Caco-2 (cell line): ENCODE measurements around the gene PSRC1. TPM values are rescaled to one million over a fixed set of nuclear protein-coding genes. Genes with fewer than 3 reads are reported as not detected.

Experiments
- BruUV-seq: library from RNA; stranded (reverse); fragments of 400-500 nt; replicated peaks from 2 replicates; lab custom pipeline; 2021; lab: Mats Ljungman, UMichigan
- CTCF ChIA-PET: fragments of 300-600 bp; sonication (Branson Sonifier 250); formaldehyde crosslinking; loops from one replicate; lab custom pipeline; 2022; ENCODE audit warnings: antibody characterized with exemption; lab: Charles Lee
- POLR2A ChIA-PET: fragments of 300-600 bp; sonication (Branson Sonifier 250); formaldehyde crosslinking; loops from one replicate; lab custom pipeline; 2022; ENCODE audit warnings: antibody characterized with exemption; lab: Charles Lee
- DNase-seq, 2 experiments: peaks; one replicate each; pipeline versions ENCODE4 v3.0.0 to v3.0.0-alpha.2; 2020 to 2022
- H3K27me3 ChIP-seq: replicated peaks from 2 replicates; pipeline ENCODE4 v1.6.0; 2011; ENCODE audit warnings: low read length; ENCODE audit not compliant: control insufficient read depth, insufficient read depth
- H3K36me3 ChIP-seq: 2 replicates; pipeline ENCODE4 v1.5.1; 2011; ENCODE audit warnings: low read length; ENCODE audit not compliant: control insufficient read depth, insufficient read depth
- H3K4me1 ChIP-seq: fragments of 250-450 bp; sonication (Bioruptor Pico); 2 replicates; pipeline ENCODE4 v1.5.1; 2020; ENCODE audit warnings: mild to moderate bottlenecking
- H3K4me3 ChIP-seq: 2 replicates; pipeline ENCODE4 v1.5.1; 2011; ENCODE audit warnings: low read depth, mild to moderate bottlenecking, control low read depth, low read length
- H3K9me3 ChIP-seq: fragments of 250-450 bp; sonication (Bioruptor Pico); 2 replicates; pipeline ENCODE4 v1.5.1; 2020; ENCODE audit warnings: mild to moderate bottlenecking, moderate library complexity
- H3K27ac Mint-ChIP-seq: one replicate; pipeline ENCODE4 v1.8.0; 2022; ENCODE audit warnings: mixed read lengths; ENCODE audit not compliant: unreplicated experiment
- H3K27me3 Mint-ChIP-seq: one replicate; pipeline ENCODE4 v1.8.0; 2022; ENCODE audit warnings: mixed read lengths; ENCODE audit not compliant: insufficient read depth, unreplicated experiment
- H3K36me3 Mint-ChIP-seq: one replicate; pipeline ENCODE4 v1.8.0; 2022; ENCODE audit warnings: mild to moderate bottlenecking, mixed read lengths; ENCODE audit not compliant: insufficient read depth, unreplicated experiment
- H3K4me1 Mint-ChIP-seq: one replicate; pipeline ENCODE4 v1.8.0; 2022; ENCODE audit warnings: low read depth, mixed read lengths; ENCODE audit not compliant: unreplicated experiment
- H3K4me3 Mint-ChIP-seq: one replicate; pipeline ENCODE4 v1.8.0; 2022; ENCODE audit warnings: mild to moderate bottlenecking, moderate library complexity, mixed read lengths; ENCODE audit not compliant: unreplicated experiment
- H3K9me3 Mint-ChIP-seq: one replicate; pipeline ENCODE4 v1.8.0; 2022; ENCODE audit warnings: mixed read lengths; ENCODE audit not compliant: unreplicated experiment
- CTCF ChIP-seq, 2 experiments: fragments of 200-600 bp in 1 of 2; IDR thresholded peaks; 1 replicate in 1 of 2; 2 replicates in 1 of 2; pipeline versions ENCODE4 v1.5.1 to v1.8.0; 2011 to 2022; ENCODE audit warnings: antibody characterized with exemption in 1 of 2, control low read depth in 1 of 2, inconsistent platforms in 1 of 2, low read depth in 1 of 2, low read length in 1 of 2, mild to moderate bottlenecking in 1 of 2, moderate library complexity in 1 of 2; ENCODE audit not compliant: insufficient read depth in 1 of 2, severe bottlenecking in 1 of 2, unreplicated experiment in 1 of 2
- intact Hi-C: fragments of 100-400 bp; cut with micrococcal nuclease; formaldehyde crosslinking; loops from one replicate; pipeline ENCODE4 v1.10.0; 2022; ENCODE audit not compliant: unreplicated experiment
- total RNA-seq: library from RNA; stranded (reverse); gene quantifications from 2 replicates; pipeline ENCODE4 v1.2.3, GENCODE V29; 2022

PSRC1 gene
- total RNA-seq, 1 experiment from 2014 or later = 24.9 TPM

GRCh38 chr1:109247401-109248365, 35.3 kb downstream of the PSRC1 start:
- peaks cover 4% of the 10 kb centered on the region; the same call in 1 of the 2 replicates for H3K4me1 ChIP-seq
- POLR2A ChIA-PET = no interaction called here
- H3K36me3 ChIP-seq = no peaks in the 10 kb centered on the region
- CTCF ChIA-PET = no interaction called here
- Mint-ChIP-seq H3K4me1 (peaks cover under 1% of the 10 kb centered on the region), H3K36me3 (peaks cover 15% of the 10 kb centered on the region), H3K4me3 (no peak overlapping the region), H3K9me3 (no peaks in the 10 kb centered on the region), H3K27ac (no peak overlapping the region), H3K27me3 (no peaks in the 10 kb centered on the region)
- no peak for TF ChIP-seq CTCF (IDR thresholded peaks at IDR 0.05; ENCODE audit: insufficient read depth in 1 of 2, low read depth in 1 of 2, low read length in 1 of 2, severe bottlenecking in 1 of 2, unreplicated experiment in 1 of 2)
- H3K9me3 ChIP-seq = no peaks in the 10 kb centered on the region
- H3K4me3 ChIP-seq = no peak overlapping the region
- no TSS peak for BruUV-seq
- no peak for DNase-seq
- no peaks in the 10 kb centered on the region for H3K27me3 ChIP-seq
- intact Hi-C loops = no loop called here

- ChIA-PET CTCF (no interaction called here), POLR2A (interaction anchor here (0.6 kb wide), 1 partner anchor 14 kb away, joined by 5 read pairs; no protein-coding TSS in a partner anchor)
Measured at GRCh38 chr1:109246141-109246551, 36.8 kb downstream of the PSRC1 start.

More at GRCh38 chr1:109246141-109246551, 36.8 kb downstream of the PSRC1 start:
- intact Hi-C loops = no loop called here
- H3K4me1 Mint-ChIP-seq = peaks cover 9% of the 10 kb centered on the region
- Histone ChIP-seq H3K36me3 (no peaks in the 10 kb centered on the region), H3K9me3 (no peaks in the 10 kb centered on the region), H3K4me3 (no peak overlapping the region), H3K27me3 (no peaks in the 10 kb centered on the region), H3K4me1 (peaks cover 4% of the 10 kb centered on the region; the same call in 1 of the 2 replicates)
- H3K27me3 Mint-ChIP-seq = no peaks in the 10 kb centered on the region
- H3K9me3 Mint-ChIP-seq = no peaks in the 10 kb centered on the region
- no peak for TF ChIP-seq CTCF (IDR thresholded peaks at IDR 0.05; ENCODE audit: insufficient read depth in 1 of 2, low read depth in 1 of 2, low read length in 1 of 2, severe bottlenecking in 1 of 2, unreplicated experiment in 1 of 2)
- no peak for DNase-seq
- no peak overlapping the region for H3K27ac Mint-ChIP-seq
- BruUV-seq = no TSS peak
- peaks cover 29% of the 10 kb centered on the region for H3K36me3 Mint-ChIP-seq
- no peak overlapping the region for H3K4me3 Mint-ChIP-seq
